ENCODE measurements around the gene CUX1.
"Not testable (repeated sequence)": the region's sequence is repeated elsewhere in the genome, so short reads cannot be mapped to it uniquely, and the experiment has no call there.

Gene CUX1

GRCh38 chr7:102024005-102024768 lies 206.8 kb downstream of the CUX1 start:
- DNase-seq: no peak

- no peak for DNase-seq
Observed at GRCh38 chr7:102024769-102025391, 207.5 kb downstream of the CUX1 start.

GRCh38 chr7:102025777-102026176 lies 208.4 kb downstream of the CUX1 start:
- not testable (repeated sequence) for DNase-seq

GRCh38 chr7:102028206-102028826 lies 210.9 kb downstream of the CUX1 start:
- no peak for DNase-seq

GRCh38 chr7:102029616-102030015 lies 212.2 kb downstream of the CUX1 start:
- no peak for DNase-seq

- DNase-seq: no peak
Observed at GRCh38 chr7:102030696-102031095, 213.3 kb downstream of the CUX1 start.

GRCh38 chr7:102036958-102037357 lies 219.5 kb downstream of the CUX1 start:
- no peak for DNase-seq

GRCh38 chr7:102039706-102040105 lies 222.3 kb downstream of the CUX1 start:
- DNase-seq: no peak

GRCh38 chr7:102040569-102040968 lies 223.1 kb downstream of the CUX1 start:
- no peak for DNase-seq

GRCh38 chr7:102042016-102042656 lies 224.7 kb downstream of the CUX1 start:
- no peak for DNase-seq

- not testable (repeated sequence) for DNase-seq
Observed at GRCh38 chr7:102042796-102043195, 225.4 kb downstream of the CUX1 start.

- DNase-seq: no peak
Observed at GRCh38 chr7:102044641-102044983, 227.2 kb downstream of the CUX1 start.

- peak; percentile 52 for DNase-seq
Observed at GRCh38 chr7:102044984-102045673, 227.7 kb downstream of the CUX1 start.

GRCh38 chr7:102045681-102046372 lies 228.4 kb downstream of the CUX1 start:
- no peak for DNase-seq

GRCh38 chr7:102046373-102047117 lies 229.1 kb downstream of the CUX1 start:
- no peak for DNase-seq

- no peak for DNase-seq
Observed at GRCh38 chr7:102047167-102047566, 229.7 kb downstream of the CUX1 start.

GRCh38 chr7:102049765-102050164 lies 232.3 kb downstream of the CUX1 start:
- no peak for DNase-seq

GRCh38 chr7:102050864-102051460 lies 233.5 kb downstream of the CUX1 start:
- DNase-seq: no peak

- DNase-seq: not testable (repeated sequence)
Observed at GRCh38 chr7:102051736-102052135, 234.3 kb downstream of the CUX1 start.

- no peak for DNase-seq
Observed at GRCh38 chr7:102054158-102054557, 236.7 kb downstream of the CUX1 start.
